ENCODE measurements around the gene ACYP2.

GRCh38 chr2:54122939-54123338, 7.5 kb downstream of the ACYP2 start:
- TF ChIP-seq CTCF (IDR thresholded peaks at IDR 0.05) (no peak), POLR2A (IDR thresholded peaks at IDR 0.05) (no peak)
